H9 (cell line): ENCODE results near the gene FGB. TPM values are rescaled to one million over a fixed set of nuclear protein-coding genes. Genes with fewer than 3 reads are reported as not detected.

Experiments used
- DNase-seq: peaks from one replicate; pipeline ENCODE4 v3.0.0-alpha.2; 2017
- H2AFZ ChIP-seq: one replicate; pipeline ENCODE4 v1.6.1; 2013; ENCODE audit warnings: mild to moderate bottlenecking, low read length, control low read depth, moderate library complexity
- H2AK5ac ChIP-seq: 2 replicates; pipeline ENCODE4 v1.6.1; 2013; ENCODE audit warnings: low read length, control low read depth, mixed read lengths; ENCODE audit not compliant: insufficient read length
- H2BK120ac ChIP-seq: one replicate; pipeline ENCODE4 v1.6.1; 2013; ENCODE audit warnings: low read depth, mild to moderate bottlenecking, low read length, control low read depth, inconsistent platforms; ENCODE audit not compliant: poor library complexity, severe bottlenecking
- H2BK12ac ChIP-seq: 2 replicates; pipeline ENCODE4 v1.6.1; 2013; ENCODE audit warnings: low read length, control low read depth, mixed read lengths, low read depth; ENCODE audit not compliant: insufficient read length
- H2BK15ac ChIP-seq: 2 replicates; pipeline ENCODE4 v1.6.1; 2013; ENCODE audit warnings: low read depth, low read length, control low read depth
- H2BK20ac ChIP-seq: one replicate; pipeline ENCODE4 v1.6.1; 2013; ENCODE audit warnings: low read depth, mild to moderate bottlenecking, low read length, control low read depth, inconsistent platforms; ENCODE audit not compliant: poor library complexity, severe bottlenecking
- H2BK5ac ChIP-seq: 2 replicates; pipeline ENCODE4 v1.6.1; 2013; ENCODE audit warnings: low read length, control low read depth, mixed read lengths; ENCODE audit not compliant: insufficient read length
- H3K14ac ChIP-seq: 2 replicates; pipeline ENCODE4 v1.6.1; 2013; ENCODE audit warnings: low read length, control low read depth; ENCODE audit not compliant: insufficient read depth
- H3K18ac ChIP-seq: 2 replicates; pipeline ENCODE4 v1.6.1; 2013; ENCODE audit warnings: low read depth, mild to moderate bottlenecking, mixed read lengths, low read length, control low read depth; ENCODE audit not compliant: insufficient read length
- H3K23ac ChIP-seq: 2 replicates; pipeline ENCODE4 v1.6.1; 2013; ENCODE audit warnings: low read length, control low read depth, mixed read lengths, low read depth; ENCODE audit not compliant: insufficient read length
- H3K23me2 ChIP-seq: 2 replicates; pipeline ENCODE4 v1.6.1; 2013; ENCODE audit warnings: low read depth, mild to moderate bottlenecking, mixed read lengths, low read length, control low read depth; ENCODE audit not compliant: insufficient read length, poor library complexity, severe bottlenecking
- H3K27ac ChIP-seq: 2 replicates; pipeline ENCODE4 v1.5.1; 2013; ENCODE audit warnings: low read length, control low read depth, mixed read lengths, low read depth; ENCODE audit not compliant: insufficient read length
- H3K27me3 ChIP-seq: 2 replicates; pipeline ENCODE4 v1.6.1; 2013; ENCODE audit warnings: low read length, control low read depth, inconsistent platforms; ENCODE audit not compliant: insufficient read depth
- H3K4ac ChIP-seq: 2 replicates; pipeline ENCODE4 v1.6.1; 2013; ENCODE audit warnings: low read depth, mild to moderate bottlenecking, control low read depth, inconsistent platforms, low read length, moderate library complexity
- H3K4me1 ChIP-seq: 2 replicates; pipeline ENCODE4 v1.6.1; 2013; ENCODE audit warnings: low read length, control low read depth, inconsistent platforms; ENCODE audit not compliant: insufficient read depth
- H3K4me2 ChIP-seq: 2 replicates; pipeline ENCODE4 v1.6.1; 2013; ENCODE audit warnings: low read length, control low read depth, mixed read lengths; ENCODE audit not compliant: insufficient read length, insufficient read depth
- H3K56ac ChIP-seq: 2 replicates; pipeline ENCODE4 v1.6.1; 2013; ENCODE audit warnings: low read depth, mild to moderate bottlenecking, mixed read lengths, low read length, control low read depth; ENCODE audit not compliant: insufficient read length
- H3K79me1 ChIP-seq: 2 replicates; pipeline ENCODE4 v1.6.1; 2013; ENCODE audit warnings: low read depth, mild to moderate bottlenecking, moderate library complexity, low read length, control low read depth, inconsistent platforms; ENCODE audit not compliant: insufficient read depth, poor library complexity, severe bottlenecking
- H3K79me2 ChIP-seq: 2 replicates; pipeline ENCODE4 v1.6.1; 2013; ENCODE audit warnings: low read length, control low read depth, inconsistent platforms; ENCODE audit not compliant: insufficient read depth
- H3K9ac ChIP-seq: 2 replicates; pipeline ENCODE4 v1.6.1; 2013; ENCODE audit warnings: low read length, control low read depth, mixed read lengths; ENCODE audit not compliant: insufficient read length; ENCODE audit errors: extremely low read depth
- H3K9me3 ChIP-seq: one replicate; pipeline ENCODE4 v1.6.1; 2013; ENCODE audit warnings: low read depth, low read length, inconsistent platforms; ENCODE audit not compliant: control insufficient read depth
- H3T11ph ChIP-seq: one replicate; pipeline ENCODE4 v1.6.1; 2013; ENCODE audit warnings: mild to moderate bottlenecking, low read length, control low read depth, inconsistent platforms
- H4K20me1 ChIP-seq: one replicate; pipeline ENCODE4 v1.6.1; 2013; ENCODE audit not compliant: control insufficient read depth, insufficient read length, insufficient read depth
- H4K5ac ChIP-seq: 2 replicates; pipeline ENCODE4 v1.6.1; 2013; ENCODE audit warnings: low read depth, mild to moderate bottlenecking, mixed read lengths, low read length, control low read depth; ENCODE audit not compliant: insufficient read length
- H4K8ac ChIP-seq: replicated peaks from 2 replicates; pipeline ENCODE4 v1.6.1; 2013; ENCODE audit warnings: low read length, control low read depth, mixed read lengths, low read depth; ENCODE audit not compliant: insufficient read length
- H4K91ac ChIP-seq: 2 replicates; pipeline ENCODE4 v1.6.1; 2013; ENCODE audit warnings: low read depth, mild to moderate bottlenecking, moderate library complexity, mixed read lengths, low read length, control low read depth; ENCODE audit not compliant: insufficient read length
- H3K27ac Mint-ChIP-seq, 3 experiments: 2 replicates in 2 of 3; 3 replicates in 1 of 3; pipeline ENCODE4 v1.8.0; 2020 to 2021; ENCODE audit warnings: mixed read lengths in 3 of 3, mild to moderate bottlenecking in 1 of 3, moderate library complexity in 1 of 3
- H3K27me3 Mint-ChIP-seq: 2 replicates; pipeline ENCODE4 v1.8.0; 2021; ENCODE audit warnings: low read depth, mild to moderate bottlenecking, moderate library complexity, mixed read lengths
- H3K36me3 Mint-ChIP-seq, 3 experiments: 2 replicates in 2 of 3; 3 replicates in 1 of 3; pipeline ENCODE4 v1.8.0; 2020 to 2021; ENCODE audit warnings: low read depth in 3 of 3, mixed read lengths in 3 of 3; ENCODE audit not compliant: insufficient read depth in 1 of 3
- H3K4me1 Mint-ChIP-seq, 2 experiments: 2 replicates each; pipeline ENCODE4 v1.8.0; 2020; ENCODE audit warnings: mixed read lengths in 2 of 2
- H3K4me3 Mint-ChIP-seq, 2 experiments: 2 replicates in 1 of 2; 3 replicates in 1 of 2; pipeline ENCODE4 v1.8.0; 2020 to 2021; ENCODE audit warnings: mild to moderate bottlenecking in 2 of 2, mixed read lengths in 2 of 2, moderate library complexity in 1 of 2
- H3K9me3 Mint-ChIP-seq, 2 experiments: 2 replicates in 1 of 2; 3 replicates in 1 of 2; pipeline ENCODE4 v1.8.0; 2020; ENCODE audit warnings: mild to moderate bottlenecking in 2 of 2, mixed read lengths in 2 of 2, moderate library complexity in 1 of 2
- WGBS: extraction: QIAGEN DNeasy Blood & Tissue Kit; methylation state at CpG from one replicate; pipeline ENCODE4 v1.1.7; 2013; ENCODE audit warnings: missing lambda C conversion rate, low lambda C conversion rate, mixed read lengths; ENCODE audit not compliant: insufficient read length; ENCODE audit errors: extremely low coverage; 5-methylcytosine and 5-hydroxymethylcytosine counted together
- total RNA-seq: library from RNA; stranded (reverse); gene quantifications from 2 replicates; pipeline ENCODE4 v1.2.1, GENCODE V29; 2021
- TF ChIP-seq, protein P1 (sequence below): fragments of 200-600 bp; sonication (generic); conservative IDR thresholded peaks from 3 replicates; pipeline ENCODE4 v1.8.0; 2021; ENCODE audit warnings: antibody characterized with exemption, mild to moderate bottlenecking

FGB gene
- total RNA-seq, 1 experiment from 2014 or later, result not detected

DNA sequence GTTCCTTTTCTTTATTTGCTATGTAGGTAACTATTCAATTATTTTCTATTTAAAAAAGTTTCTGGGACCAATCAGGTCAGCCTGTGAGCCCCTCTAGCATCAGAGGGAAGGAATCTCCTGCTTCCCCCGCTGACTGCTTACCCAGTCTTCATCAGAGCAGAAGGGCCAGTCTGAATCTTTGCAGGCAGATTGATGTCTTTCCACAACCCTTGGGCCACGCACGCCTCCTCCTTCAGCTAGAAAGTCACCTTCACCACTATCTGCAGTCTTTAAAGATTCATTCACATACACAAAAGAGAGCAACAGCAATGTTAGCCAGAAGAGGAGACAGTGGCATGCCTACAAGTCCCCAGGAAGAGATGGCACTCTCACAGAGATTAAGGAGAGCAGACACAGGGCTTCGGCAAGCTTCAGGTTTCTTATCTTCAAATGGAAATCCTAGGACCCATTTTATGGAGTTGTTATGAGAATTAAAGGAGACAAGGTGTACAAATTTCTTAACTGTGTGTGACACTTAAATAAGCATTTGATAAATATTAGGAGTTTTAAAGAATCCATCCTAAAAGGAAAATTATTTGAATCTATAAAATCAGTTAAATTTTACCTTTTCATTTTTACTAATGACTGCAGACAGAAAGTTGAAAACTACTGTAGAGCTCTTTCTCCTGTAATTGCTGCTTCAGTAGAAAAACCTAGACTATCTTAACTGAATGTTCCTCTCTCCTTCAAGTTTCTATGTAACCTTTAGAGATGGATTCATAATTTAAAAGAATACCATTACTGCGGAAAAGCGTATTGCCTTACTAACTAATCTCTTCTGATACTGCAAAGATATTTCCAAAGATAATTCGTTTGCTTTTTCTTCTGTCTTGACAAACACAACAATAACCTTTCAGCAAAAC, 26.7 kb downstream of the FGB start:
- Histone ChIP-seq H3K23me2 (no peaks in the 10 kb centered on the region), H2AFZ (no peak overlapping the region), H3T11ph (no peak overlapping the region), H3K56ac (no peak overlapping the region), H2BK20ac (no peak overlapping the region), H3K27me3 (no peaks in the 10 kb centered on the region), H3K9ac (no peak overlapping the region), H3K14ac (no peak overlapping the region), H3K18ac (no peak overlapping the region), H3K4me1 (no peaks in the 10 kb centered on the region), H2BK5ac (no peak overlapping the region), H3K23ac (no peak overlapping the region), H2BK15ac (no peak overlapping the region), H4K20me1 (no peaks in the 10 kb centered on the region), H3K4ac (no peak overlapping the region), H3K9me3 (no peaks in the 10 kb centered on the region), H2BK12ac (no peak overlapping the region), H3K79me2 (no peaks in the 10 kb centered on the region), H4K5ac (no peak overlapping the region), H3K27ac (no peak overlapping the region), H3K4me2 (no peak overlapping the region), H4K8ac (no peak overlapping the region), H3K79me1 (no peaks in the 10 kb centered on the region), H2BK120ac (no peak overlapping the region), H4K91ac (no peak overlapping the region), H2AK5ac (no peak overlapping the region)
- H3K27ac Mint-ChIP-seq, result no peak overlapping the region; a peak in 1 of 7 replicates
- H3K27me3 Mint-ChIP-seq, result no peaks in the 10 kb centered on the region
- WGBS, result no CpG with 5 or more reads among the region's 7 CpGs
- TF ChIP-seq, protein P1, sequence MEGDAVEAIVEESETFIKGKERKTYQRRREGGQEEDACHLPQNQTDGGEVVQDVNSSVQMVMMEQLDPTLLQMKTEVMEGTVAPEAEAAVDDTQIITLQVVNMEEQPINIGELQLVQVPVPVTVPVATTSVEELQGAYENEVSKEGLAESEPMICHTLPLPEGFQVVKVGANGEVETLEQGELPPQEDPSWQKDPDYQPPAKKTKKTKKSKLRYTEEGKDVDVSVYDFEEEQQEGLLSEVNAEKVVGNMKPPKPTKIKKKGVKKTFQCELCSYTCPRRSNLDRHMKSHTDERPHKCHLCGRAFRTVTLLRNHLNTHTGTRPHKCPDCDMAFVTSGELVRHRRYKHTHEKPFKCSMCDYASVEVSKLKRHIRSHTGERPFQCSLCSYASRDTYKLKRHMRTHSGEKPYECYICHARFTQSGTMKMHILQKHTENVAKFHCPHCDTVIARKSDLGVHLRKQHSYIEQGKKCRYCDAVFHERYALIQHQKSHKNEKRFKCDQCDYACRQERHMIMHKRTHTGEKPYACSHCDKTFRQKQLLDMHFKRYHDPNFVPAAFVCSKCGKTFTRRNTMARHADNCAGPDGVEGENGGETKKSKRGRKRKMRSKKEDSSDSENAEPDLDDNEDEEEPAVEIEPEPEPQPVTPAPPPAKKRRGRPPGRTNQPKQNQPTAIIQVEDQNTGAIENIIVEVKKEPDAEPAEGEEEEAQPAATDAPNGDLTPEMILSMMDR, result no peak
- DNase-seq, result no peak
- no peaks in the 10 kb centered on the region for H3K9me3 Mint-ChIP-seq
- H3K4me1 Mint-ChIP-seq, result peaks cover 8 to 11% of the 10 kb centered on the region in 2 experiments
- no peak overlapping the region for H3K4me3 Mint-ChIP-seq
- no peaks in the 10 kb centered on the region for H3K36me3 Mint-ChIP-seq
